Measurements from ENCODE around the gene SLIT3.

The SLIT3 gene

DNA sequence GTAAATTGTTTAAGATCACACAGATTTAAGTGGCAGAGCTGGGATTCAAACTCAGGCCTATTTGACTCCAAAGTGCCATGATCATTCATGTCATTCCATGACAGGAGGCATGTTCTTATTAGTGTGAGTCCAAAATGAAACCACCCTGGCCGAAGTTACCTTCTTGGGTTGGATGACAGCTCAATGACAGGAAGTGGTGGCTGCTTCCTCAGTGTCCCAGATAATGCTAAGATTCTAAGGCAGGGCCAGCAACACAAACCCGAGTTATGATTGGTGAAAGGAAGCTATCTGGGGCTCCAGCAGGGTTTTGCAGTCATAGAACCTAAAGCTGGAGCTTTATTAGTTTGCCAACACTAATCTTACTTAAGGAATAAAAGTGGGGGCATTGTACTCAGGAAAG lies 340.4 kb downstream of the SLIT3 start:
- no peak for DNase-seq (ENCODE audit: low read depth)

DNA sequence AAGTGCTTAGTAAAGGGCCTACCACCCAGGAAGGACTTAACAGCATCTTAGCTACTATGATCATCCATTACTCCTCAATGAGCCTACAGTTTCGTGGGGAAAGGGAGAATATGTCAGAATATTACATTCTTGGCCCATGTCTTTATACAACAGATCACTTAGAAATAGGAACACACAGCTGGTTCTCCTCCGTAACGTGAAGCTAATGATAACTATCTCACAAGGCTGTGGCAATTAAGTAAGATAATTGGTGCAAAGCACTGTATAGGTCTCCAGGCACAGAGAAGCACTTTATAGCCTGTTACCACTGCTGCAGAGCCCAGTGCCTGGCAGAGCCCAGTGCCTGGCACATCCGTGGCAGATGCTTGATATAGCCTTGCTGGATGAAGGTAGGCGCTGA lies 347.6 kb downstream of the SLIT3 start:
- no peak for DNase-seq (ENCODE audit: low read depth)

DNA sequence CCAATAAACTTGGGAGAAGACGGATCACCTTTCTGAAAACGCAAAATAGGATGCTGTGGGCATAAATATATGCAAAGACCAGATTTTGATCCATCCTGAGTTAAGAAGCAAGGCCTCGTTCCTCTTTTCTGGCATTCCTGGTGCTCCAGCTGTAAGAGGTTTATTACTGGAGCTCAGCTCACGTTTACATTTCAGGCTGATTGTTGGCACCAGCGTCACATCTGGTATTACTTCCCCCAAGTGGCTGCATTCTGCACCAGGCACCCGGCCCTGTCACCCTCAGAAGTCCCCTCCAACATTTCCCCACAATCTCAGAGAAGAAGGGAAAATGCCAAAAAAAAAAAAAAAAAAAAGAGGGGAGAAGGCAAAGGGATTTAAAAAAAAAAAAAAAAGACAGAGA lies 348.7 kb downstream of the SLIT3 start:
- no peak for DNase-seq (ENCODE audit: low read depth)

DNA sequence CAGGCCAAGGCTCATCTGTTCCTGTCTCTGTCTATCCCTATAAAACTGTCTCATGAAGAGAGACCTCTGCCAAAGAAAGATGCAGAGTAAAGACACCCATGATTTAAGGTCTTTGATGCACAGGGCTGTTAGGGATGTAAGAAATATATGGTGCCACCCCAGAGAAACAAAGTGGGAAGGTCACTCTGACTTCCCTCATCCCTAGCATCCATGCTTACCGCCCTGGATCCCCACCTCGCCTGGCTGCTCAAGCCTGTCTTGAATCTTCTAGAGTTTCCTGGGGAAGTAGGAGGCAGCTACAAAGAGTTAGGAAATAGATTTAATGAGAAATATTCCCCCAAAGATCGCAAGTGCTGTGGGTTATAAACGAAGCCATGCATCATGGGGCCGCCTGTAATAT lies 349.2 kb downstream of the SLIT3 start:
- DNase-seq (ENCODE audit: low read depth): no peak

DNA sequence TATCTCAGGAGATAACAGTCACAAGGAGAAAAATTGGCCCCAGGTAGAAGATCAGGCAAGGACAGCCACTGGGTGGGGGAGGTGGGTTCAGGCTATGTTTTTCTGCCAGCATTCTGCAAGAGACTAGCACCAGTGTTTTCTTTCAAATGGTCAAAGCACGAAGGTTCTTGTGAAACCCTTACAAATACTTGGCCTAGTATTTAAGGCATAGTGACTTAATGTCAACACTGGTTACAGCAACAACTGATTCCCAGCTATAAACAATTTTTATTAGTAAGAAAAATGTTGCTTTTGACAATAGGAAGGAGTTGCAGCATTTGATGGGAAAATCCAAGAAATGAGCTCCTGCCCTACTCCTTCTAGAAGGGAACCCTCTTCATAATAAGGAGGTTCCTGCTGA lies 349.6 kb downstream of the SLIT3 start:
- no peak for DNase-seq (ENCODE audit: low read depth)

DNA sequence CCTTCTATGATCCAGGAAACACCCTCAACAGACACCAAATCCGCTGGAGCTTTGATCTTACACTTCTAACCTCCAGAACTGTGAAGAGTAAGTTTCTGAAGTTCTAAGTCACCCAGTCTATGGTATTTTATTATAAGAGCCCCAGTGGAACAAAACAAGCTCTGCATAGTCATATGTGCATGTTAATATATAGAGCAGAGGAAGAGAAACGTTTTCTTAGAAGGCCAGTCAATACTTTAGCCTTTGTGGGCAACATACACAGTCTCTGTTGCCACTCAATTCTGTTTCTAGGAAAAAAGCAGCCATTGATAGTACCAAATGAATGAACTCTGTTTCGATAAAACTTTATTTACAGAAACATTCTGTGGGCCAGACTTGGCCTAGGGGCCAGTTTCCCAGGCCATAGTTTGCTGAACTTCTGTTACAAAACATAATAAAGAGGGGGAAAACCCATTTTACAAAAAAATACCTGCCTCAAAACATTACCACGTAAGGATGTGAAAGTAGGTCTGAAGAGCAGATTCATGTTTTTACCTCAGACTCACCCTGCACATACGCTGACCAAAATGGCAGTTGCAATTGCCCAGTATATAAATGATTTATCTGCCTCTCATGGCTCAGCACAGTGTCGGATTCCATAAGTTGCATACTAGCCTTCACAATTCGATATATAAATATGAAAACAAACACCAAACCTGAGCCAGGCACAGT lies 350.5 kb downstream of the SLIT3 start:
- DNase-seq (ENCODE audit: low read depth): no peak

DNA sequence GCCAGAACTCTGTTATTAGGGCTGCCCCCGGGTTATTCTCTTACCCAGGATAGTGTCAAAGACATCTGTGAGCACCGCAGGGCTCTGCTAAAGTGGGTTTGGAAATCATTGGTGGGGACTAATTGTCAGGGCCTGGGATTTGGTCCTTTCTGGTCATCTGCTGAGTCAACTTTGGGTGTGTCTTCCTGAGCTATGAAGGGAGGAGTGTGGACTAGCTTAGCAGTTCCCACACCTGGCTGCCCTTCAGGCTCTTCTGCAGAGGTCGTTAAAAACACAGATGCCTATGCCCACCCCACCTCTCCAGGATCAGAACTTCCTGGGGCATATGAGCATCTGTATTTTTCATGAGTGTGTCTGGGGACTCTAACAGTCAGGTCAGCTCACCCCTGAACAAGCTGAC lies 352.2 kb downstream of the SLIT3 start:
- DNase-seq (ENCODE audit: low read depth): no peak

DNA sequence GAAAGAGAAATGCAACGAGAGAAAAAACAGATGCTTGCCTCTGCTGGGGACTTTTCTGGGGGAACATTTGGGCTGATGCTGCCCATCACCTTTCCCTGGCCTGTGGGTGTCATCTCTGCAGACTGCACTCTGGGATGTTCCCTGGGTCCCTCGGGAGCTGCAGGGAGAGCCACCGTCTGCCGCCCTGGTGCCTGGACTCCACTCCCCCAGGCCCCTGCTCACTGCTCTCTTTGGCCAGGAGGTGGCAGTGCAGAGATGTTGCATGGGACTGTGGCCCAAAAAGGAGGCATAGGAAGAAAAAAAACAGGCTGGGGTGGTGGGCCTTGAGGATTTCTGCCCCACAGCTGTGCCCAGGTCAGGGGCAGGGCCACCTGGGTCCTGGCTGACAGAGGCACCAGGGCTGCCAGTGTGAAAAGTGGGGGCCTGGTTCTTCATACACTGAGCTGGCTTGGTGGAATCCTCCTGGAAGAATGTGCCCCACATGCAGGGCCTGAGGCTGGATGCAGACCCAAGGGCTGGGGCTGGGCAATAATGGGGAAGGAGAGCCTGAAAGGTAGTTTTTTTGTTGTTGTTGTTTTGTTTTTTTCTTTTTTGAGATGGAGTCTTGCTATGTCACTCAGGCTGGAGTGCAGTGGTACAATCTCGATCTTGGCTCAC lies 353.6 kb downstream of the SLIT3 start:
- DNase-seq (ENCODE audit: low read depth): no peak

DNA sequence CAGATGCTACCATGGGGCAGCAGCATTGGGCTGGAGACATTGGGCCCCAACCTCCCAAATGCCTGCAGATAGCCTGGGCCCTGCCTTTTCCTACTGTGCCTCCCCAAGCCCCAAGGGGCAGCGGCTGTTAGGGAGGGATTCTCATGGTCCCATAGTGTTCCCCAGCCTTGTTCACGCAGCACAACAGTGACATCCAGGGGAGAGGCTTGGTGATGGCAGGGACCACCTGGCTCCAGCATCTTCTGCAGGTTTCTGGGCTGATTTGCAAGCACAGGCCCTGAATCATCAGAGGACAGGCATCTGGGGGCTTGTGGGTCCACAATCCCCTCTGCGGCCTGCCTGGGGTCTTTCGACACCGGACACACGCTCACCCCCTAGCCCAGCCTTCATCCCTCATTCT lies 354.6 kb downstream of the SLIT3 start:
- DNase-seq (ENCODE audit: low read depth): no peak

DNA sequence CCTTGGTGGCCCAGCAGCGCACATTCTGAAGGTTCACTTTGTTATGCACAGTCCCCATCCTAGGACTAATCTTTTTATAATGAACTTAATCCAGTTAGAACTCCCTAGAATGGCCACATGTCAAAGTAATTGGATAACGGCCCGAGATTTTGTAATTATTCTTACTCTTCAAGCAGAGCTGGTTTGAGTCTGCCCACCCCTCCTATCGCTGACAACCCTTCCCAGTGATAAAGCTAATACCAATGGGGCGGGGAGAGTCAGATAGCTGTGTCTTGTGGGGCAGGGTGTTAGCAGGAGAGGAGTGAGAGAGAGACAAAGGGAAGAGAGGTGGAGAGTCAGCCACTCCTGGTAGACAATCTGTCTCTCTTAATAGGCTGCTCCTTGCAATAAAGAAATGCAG lies 356.9 kb downstream of the SLIT3 start:
- no peak for DNase-seq (ENCODE audit: low read depth)

DNA sequence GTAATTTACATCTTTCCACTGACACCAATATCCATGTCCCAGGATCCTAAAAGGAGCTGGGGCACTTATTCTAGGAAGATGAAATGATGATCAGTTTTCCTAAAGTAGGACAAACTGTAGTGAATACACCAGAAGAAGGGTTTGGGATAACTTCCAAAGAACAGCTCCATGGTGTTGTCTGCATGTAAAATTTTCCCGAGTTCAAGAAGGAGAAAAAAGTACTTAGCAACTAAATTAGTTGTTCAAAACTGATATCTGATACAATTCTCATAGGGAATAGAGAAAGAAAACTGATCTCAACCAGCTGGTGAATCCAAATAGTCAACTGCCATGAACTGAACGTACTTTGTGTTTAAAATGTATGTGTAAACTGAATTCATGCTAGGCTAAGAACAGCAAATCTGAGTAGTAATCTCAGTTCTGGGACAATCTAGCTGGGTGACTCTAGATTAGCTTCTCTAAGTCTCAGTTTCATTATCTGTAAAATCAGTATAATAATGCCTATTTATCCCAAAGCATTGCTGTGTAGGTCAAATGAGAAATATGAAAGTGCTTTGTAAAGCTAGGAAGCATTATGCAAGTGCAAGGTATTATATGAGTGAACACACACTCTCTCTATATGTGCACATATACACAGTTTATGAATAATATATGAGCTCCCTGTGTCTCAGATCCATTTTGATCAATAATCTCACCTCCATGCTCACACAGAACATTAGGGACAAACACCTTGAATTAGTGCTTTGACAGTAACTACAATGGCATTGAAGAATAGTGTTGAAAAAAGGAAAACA lies 357.7 kb downstream of the SLIT3 start:
- no peak for DNase-seq (ENCODE audit: low read depth)

DNA sequence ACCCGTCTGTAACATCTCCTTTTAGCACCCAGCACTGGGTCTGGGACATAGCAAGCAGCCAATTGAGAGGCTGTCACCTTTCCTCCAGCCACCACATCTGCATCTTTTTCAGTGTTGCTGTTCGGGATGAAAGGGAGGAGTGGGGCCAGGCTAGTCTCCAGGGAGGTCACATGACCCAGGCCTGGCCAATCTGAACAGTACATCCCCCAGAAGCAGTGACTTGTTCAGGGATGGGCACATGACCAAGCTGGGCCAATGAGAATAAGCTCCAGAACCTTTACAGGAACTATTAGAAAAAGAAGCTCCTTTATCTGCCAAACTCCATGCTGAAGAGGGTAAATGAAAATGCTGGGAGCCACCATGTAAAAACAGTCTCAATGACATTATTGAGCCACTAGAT lies 359.0 kb downstream of the SLIT3 start:
- no peak for DNase-seq (ENCODE audit: low read depth)

DNA sequence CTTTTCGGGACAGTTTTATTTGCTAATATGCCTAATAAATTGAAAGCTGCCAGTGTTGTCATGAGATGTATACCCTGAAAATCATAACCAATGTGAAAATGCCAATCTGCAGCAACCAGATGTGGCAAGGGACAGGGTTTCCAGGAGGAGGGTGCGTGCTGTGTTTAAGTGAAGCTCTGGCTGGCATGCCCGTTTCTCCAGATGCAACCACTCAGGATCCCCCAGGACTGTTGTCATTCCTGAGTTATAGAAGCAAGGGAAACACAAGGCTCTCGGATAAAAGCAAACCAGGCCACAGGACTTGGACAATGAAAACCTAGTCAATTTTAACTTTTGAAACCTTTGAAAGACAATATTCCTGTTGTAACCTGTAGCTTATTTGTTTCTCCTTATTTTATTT lies 360.2 kb downstream of the SLIT3 start:
- no peak for DNase-seq (ENCODE audit: low read depth)

DNA sequence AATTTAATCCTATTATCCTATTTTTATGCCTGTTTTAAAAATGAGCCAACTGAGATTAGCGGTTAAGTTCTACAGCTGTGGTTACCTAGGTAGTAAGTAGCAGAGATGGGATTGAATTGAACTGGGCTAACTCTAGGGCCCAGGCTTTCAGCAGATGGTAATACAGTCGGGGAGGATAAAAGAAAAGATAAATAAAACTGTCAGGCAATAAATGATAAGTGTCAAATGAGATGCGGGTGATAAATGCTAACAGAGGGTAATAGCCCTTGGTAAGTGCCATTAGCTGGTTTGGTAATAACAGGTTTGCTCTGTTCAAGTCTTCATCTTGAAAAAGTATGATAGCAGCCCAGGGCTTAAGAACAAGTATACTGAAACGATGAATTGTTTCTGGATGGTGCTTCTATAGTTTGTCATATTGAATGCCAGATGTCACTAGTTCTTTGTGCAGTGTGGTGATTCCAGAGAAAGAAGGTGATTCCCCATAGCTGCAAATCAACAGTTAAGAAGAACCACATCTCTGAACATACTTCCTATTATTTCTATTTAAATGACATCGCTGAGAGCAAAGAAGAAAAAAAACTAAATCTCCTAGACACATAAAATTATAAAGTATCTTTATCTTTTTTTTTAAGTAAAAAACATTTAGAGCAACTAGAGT lies 360.9 kb downstream of the SLIT3 start:
- DNase-seq (ENCODE audit: low read depth): no peak

DNA sequence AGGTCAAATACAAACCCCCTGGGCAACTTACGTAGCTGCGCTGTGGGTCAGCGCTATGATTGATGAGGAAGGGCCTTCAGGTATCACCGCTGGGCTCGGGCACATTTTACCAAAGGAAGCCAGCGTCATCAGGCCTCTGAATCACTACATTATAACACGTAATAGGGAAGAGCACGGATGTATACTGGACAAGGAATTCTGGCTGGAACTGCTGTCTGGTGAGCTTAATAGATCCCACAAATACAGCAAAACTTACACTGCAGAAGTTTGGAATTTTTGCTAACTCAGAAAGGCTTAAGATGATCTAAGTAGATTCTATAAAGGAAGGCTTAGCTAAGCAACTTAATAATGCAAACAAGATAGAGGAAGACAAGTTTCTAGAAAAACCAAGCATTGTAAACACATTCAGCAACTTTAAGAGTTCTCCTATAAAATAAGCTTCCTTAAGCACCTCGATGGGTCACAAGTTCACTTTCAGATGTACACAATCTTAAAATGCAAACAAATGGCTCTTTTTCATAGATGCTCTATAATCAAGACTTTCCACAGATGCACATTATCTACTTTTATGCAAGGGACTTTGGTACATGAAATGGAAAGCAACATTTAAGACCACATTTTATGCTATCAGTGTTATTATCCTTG lies 361.7 kb downstream of the SLIT3 start:
- no peak for DNase-seq (ENCODE audit: low read depth)

DNA sequence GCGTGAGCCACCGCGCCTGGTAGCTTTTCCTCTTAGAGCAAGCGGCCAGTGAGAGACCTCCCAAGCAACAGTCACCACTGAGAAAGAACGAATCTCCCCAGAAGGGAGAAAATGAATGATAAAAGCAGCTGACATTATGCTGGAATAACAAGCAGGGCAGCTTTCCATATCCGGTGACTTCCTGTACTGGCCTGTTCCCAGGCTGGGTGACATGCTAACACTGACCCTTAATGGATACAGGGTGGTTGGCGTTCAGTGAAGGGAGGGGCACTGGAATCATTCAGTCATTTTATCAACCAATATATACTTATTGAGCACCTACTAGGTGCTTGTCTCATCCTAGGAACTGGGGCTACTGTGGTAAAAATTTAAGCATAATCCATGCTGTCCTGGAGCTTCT lies 364.4 kb downstream of the SLIT3 start:
- DNase-seq (ENCODE audit: low read depth): no peak

DNA sequence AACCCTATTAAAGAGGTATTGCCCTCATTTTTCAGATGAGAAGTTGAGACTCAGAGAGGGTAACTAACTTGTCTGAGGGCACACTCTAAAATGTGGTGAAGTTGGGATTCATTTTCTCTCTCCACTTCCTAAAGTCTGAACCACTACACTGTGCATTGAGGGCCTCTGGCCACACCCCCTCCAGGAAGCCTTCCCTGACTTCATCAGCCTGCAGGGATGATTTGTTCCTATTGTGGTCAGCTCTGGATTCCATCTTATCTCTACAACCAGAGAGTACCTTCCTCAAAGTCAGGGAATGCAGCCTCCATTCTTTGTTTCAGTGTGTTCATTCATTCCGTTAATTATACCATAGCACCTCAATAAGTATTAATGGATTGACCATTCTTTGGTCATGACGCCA lies 365.8 kb downstream of the SLIT3 start:
- DNase-seq (ENCODE audit: low read depth): no peak

DNA sequence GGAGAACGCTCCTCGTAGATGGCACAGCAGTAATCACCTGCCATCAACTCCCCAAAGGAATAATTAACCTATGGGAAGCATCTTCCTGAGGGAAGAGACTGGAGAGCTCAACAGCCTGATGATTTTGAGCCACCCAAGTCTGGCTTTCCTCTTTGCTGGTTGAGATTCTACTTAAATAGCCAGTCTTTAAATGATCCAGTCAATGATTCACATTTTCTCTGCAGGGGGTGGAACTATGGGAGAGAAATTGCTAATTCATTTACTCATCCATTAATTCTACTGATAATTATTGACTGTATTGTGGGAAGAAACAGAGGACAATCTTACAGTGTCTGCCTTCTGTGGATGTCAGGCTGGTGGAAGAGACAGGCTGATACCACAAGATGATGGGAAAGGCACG lies 366.8 kb downstream of the SLIT3 start:
- DNase-seq (ENCODE audit: low read depth): no peak

DNA sequence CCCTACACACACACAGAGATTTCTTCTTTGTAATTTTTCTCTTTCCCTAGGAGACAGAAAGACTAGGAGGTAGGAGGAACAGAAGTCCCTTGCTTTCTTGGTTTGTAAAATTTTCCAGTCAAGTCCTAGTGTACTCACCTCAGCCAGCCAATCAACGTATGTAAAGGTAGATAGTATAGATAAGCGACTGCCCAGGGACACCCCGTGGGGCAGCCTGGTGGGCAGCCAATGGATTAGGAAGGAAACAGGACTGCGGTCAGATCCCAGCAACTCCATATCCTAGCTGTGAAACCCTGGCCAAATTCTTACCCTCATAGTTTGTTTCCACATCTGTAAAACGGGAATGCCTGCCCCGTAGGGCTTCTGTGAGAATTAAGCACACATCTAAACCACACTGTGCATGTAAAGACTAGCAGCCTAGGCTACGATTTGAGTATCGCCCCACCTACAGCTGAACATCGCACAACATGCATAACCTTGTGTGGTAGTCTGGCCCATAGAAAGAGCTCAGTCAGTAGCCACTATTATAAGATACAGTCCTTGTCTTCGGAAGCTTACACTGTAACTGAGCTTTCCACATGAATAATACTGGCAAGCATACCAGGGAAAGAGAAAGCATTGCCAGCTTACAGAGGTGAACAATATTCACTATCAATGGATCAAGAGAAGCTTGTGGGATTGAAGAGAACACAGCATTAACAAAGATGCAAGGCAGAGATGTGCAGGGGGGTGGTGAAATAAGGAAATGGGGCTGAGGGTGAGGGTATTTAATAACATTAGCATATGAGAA lies 368.3 kb downstream of the SLIT3 start:
- no peak for DNase-seq (ENCODE audit: low read depth)

DNA sequence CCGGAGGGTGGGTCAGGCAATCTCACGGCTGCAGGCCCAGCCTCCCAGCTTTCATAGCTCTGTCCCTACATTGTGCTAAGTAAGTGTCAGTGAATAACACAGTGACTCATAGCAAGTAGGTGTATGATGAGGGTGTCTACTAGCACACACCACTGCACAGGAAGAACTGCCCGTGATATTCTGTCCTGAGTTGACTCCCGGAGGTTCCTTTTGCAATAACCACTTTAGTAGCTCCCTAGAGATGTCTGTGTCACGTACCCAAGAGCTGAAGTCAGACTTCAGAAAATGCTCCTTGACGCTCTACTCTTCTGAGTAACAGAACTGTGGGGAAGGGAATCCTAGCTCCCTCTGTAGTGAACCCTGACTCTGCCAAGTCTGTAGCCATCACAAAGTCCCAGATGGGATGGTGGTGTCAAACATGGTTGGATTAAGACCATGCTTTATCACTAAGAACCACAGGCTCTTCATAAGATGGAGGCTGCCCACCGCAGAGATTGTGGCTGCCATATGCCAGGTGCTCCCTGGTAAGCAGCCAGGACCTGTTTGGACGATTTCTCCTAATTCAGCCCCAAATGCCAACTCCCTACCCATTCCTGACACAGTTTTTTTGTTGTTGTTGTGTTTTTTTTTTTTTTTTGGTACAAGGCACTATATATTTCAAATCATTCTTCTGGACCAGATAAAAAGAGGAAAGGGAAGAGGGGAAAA lies 369.1 kb downstream of the SLIT3 start:
- no peak for DNase-seq (ENCODE audit: low read depth)

DNA sequence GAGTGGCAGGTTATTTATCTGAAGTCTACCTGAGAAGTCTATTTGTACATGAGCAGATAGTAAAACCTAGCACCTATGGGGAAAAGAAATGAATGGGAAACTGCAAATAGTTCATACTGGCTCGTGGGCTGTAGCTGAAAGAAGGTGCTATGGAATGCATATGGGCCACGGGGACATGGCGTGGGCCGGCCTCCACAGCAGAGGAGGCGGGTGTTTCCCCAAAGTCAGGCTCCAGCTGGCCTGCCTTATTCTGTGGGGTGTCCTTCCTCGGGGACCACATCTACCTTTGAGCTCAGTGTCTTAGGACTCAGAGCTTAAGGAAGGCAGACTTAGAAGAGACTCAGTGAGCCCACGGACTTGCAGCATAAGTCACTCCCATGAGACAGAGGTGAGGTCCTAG lies 371.3 kb downstream of the SLIT3 start:
- DNase-seq (ENCODE audit: low read depth): no peak
